Panc1 (cell line): Measurements from ENCODE around the gene EXPH5. TPM values are rescaled to one million over a fixed set of nuclear protein-coding genes. Genes with fewer than 3 reads are reported as not detected.

Source experiments
- ATAC-seq: fragments of 200-7000 bp; cut with Tn5 transposase; 2 replicates; pipeline ENCODE4 v1.9.1; 2020; ENCODE audit warnings: mild to moderate bottlenecking, moderate library complexity
- BruUV-seq: library from RNA; stranded (reverse); fragments of 400-500 nt; replicated peaks from 2 replicates; lab custom pipeline; 2021; lab: Mats Ljungman, UMichigan
- CTCF ChIA-PET: fragments of 300-600 bp; sonication (Branson Sonifier 250); formaldehyde crosslinking; loops from one replicate; lab custom pipeline; 2022; ENCODE audit warnings: antibody characterized with exemption; lab: Charles Lee
- POLR2A ChIA-PET: fragments of 300-600 bp; sonication (Branson Sonifier 250); formaldehyde crosslinking; loops from one replicate; lab custom pipeline; 2022; ENCODE audit warnings: antibody characterized with exemption; lab: Charles Lee
- DNase-seq: peaks from one replicate; pipeline ENCODE4 v3.0.0-alpha.2; 2010; ENCODE audit warnings: low read depth, low spot score
- H3K27ac ChIP-seq: 2 replicates; pipeline ENCODE4 v1.5.1; 2011; ENCODE audit warnings: mild to moderate bottlenecking, low read length, inconsistent platforms
- H3K27me3 ChIP-seq: fragments of 200-500 bp; sonication (Bioruptor generic); 2 replicates; pipeline ENCODE4 v1.6.0; 2014; ENCODE audit warnings: low read length, inconsistent platforms; ENCODE audit not compliant: control insufficient read depth, insufficient read depth
- H3K36me3 ChIP-seq: fragments of 200-500 bp; sonication (Bioruptor generic); 2 replicates; pipeline ENCODE4 v1.5.1; 2014; ENCODE audit warnings: inconsistent platforms, mild to moderate bottlenecking, low read length, moderate library complexity; ENCODE audit not compliant: control insufficient read depth, insufficient read depth
- H3K4me1 ChIP-seq: 2 replicates; pipeline ENCODE4 v1.5.1; 2011; ENCODE audit warnings: inconsistent platforms, mild to moderate bottlenecking, low read length, moderate library complexity; ENCODE audit not compliant: control insufficient read depth, insufficient read depth
- H3K4me3 ChIP-seq, 2 experiments: 2 replicates each; pipeline ENCODE4 v1.5.1; 2011 to 2012; ENCODE audit warnings: low read depth in 2 of 2, low read length in 2 of 2, mild to moderate bottlenecking in 2 of 2, inconsistent platforms in 1 of 2, moderate library complexity in 1 of 2
- H3K9me3 ChIP-seq: fragments of 200-500 bp; sonication (Bioruptor generic); 2 replicates; pipeline ENCODE4 v1.5.1; 2014; ENCODE audit warnings: low read depth, mild to moderate bottlenecking, inconsistent platforms, low read length, moderate library complexity; ENCODE audit not compliant: control insufficient read depth, insufficient read depth
- CTCF ChIP-seq: fragments of 450-650 bp; IDR thresholded peaks from 2 replicates; pipeline ENCODE4 v1.5.1; 2017; ENCODE audit warnings: mild to moderate bottlenecking
- POLR2AphosphoS5 ChIP-seq: IDR thresholded peaks from 2 replicates; pipeline ENCODE4 v1.6.1; 2012; ENCODE audit warnings: mild to moderate bottlenecking, low read depth, low read length, moderate library complexity
- REST ChIP-seq, 2 experiments: IDR thresholded peaks; 2 replicates each; pipeline ENCODE4 v1.6.1; 2011 to 2012; ENCODE audit warnings: low read depth in 2 of 2, control low read depth in 1 of 2, low read length in 1 of 2, mild to moderate bottlenecking in 1 of 2, moderate library complexity in 1 of 2; ENCODE audit not compliant: insufficient read depth in 1 of 2
- SIN3A ChIP-seq: IDR thresholded peaks from 2 replicates; pipeline ENCODE4 v1.6.1; 2012; ENCODE audit warnings: low read depth, mild to moderate bottlenecking, low read length, moderate library complexity, borderline replicate concordance; ENCODE audit not compliant: insufficient read depth
- TCF7L2 ChIP-seq: IDR thresholded peaks from 2 replicates; pipeline ENCODE4 v1.6.1; 2011; ENCODE audit warnings: mild to moderate bottlenecking, low read depth, low read length, inconsistent platforms
- in situ Hi-C: cut with HindIII; loops from 2 replicates; pipeline ENCODE4 v1.10.0; 2016; ENCODE audit warnings: low sequenced_read_pairs, low pct_unique_long_range_greater_than_20kb
- intact Hi-C: fragments of 100-400 bp; cut with micrococcal nuclease; formaldehyde crosslinking; loops from one replicate; pipeline ENCODE4 v1.10.0; 2022; ENCODE audit not compliant: unreplicated experiment
- total RNA-seq: library from RNA; stranded (reverse); gene quantifications from one replicate; pipeline ENCODE4 v1.2.1, GENCODE V29; 2021; ENCODE audit not compliant: unreplicated experiment

EXPH5 gene
- total RNA-seq, 1 experiment from 2014 or later, result 0.85 TPM

- ChIA-PET POLR2A (no interaction called here), CTCF (no interaction called here)
- Histone ChIP-seq H3K4me3 (no peak overlapping the region), H3K9me3 (no peaks in the 10 kb centered on the region), H3K36me3 (no peaks in the 10 kb centered on the region), H3K27me3 (no peaks in the 10 kb centered on the region; the same call in 1 of the 2 replicates), H3K27ac (no peak overlapping the region), H3K4me1 (no peaks in the 10 kb centered on the region)
- in situ Hi-C loops, result no loop called here
- BruUV-seq, result no TSS peak
- no peak for TF ChIP-seq TCF7L2
- TF ChIP-seq POLR2AphosphoS5, result no peak
- TF ChIP-seq SIN3A, result no peak
- TF ChIP-seq REST (IDR thresholded peaks at IDR 0.05; ENCODE audit: insufficient read depth in 1 of 2, low read depth in 2 of 2, low read length in 1 of 2), result no peak
- TF ChIP-seq CTCF, result no peak
- DNase-seq, result no peak
- intact Hi-C loops, result no loop called here
- ATAC-seq, result no peak
These were observed 44.2 kb downstream of the EXPH5 start for GRCh38 chr11:108549319-108549885.

- Histone ChIP-seq H3K4me3 (no peak overlapping the region), H3K27ac (no peak overlapping the region), H3K9me3 (no peaks in the 10 kb centered on the region), H3K27me3 (no peaks in the 10 kb centered on the region; the same call in 1 of the 2 replicates), H3K36me3 (no peaks in the 10 kb centered on the region), H3K4me1 (no peaks in the 10 kb centered on the region)
- POLR2A ChIA-PET, result no interaction called here
- TF ChIP-seq POLR2AphosphoS5 (no peak), SIN3A (no peak), TCF7L2 (no peak), REST (IDR thresholded peaks at IDR 0.05; ENCODE audit: insufficient read depth in 1 of 2, low read depth in 2 of 2, low read length in 1 of 2) (no peak), CTCF (no peak)
- no TSS peak for BruUV-seq
- DNase-seq (no peak), ATAC-seq (no peak)
- CTCF ChIA-PET, result interaction anchor here (0.6 kb wide), 1 partner anchor 427 kb away, joined by 3 read pairs; no protein-coding TSS in a partner anchor
- in situ Hi-C loops, result no loop called here
- intact Hi-C loops, result no loop called here
These were observed 47.6 kb downstream of the EXPH5 start for GRCh38 chr11:108545909-108546501.
